CD4-positive, alpha-beta T cell treated with Interferon alpha-2 for 1 hour (primary cell): ENCODE measurements around the gene RMND1.
"Not testable (repeated sequence)": the region's sequence is repeated elsewhere in the genome, so short reads cannot be mapped to it uniquely, and the experiment has no call there.

ENCODE experiments used
- DNase-seq, 2 donors: peaks; one replicate each; pipeline ENCODE4 v3.0.0-alpha.2; 2020 to 2022

Gene RMND1

DNA sequence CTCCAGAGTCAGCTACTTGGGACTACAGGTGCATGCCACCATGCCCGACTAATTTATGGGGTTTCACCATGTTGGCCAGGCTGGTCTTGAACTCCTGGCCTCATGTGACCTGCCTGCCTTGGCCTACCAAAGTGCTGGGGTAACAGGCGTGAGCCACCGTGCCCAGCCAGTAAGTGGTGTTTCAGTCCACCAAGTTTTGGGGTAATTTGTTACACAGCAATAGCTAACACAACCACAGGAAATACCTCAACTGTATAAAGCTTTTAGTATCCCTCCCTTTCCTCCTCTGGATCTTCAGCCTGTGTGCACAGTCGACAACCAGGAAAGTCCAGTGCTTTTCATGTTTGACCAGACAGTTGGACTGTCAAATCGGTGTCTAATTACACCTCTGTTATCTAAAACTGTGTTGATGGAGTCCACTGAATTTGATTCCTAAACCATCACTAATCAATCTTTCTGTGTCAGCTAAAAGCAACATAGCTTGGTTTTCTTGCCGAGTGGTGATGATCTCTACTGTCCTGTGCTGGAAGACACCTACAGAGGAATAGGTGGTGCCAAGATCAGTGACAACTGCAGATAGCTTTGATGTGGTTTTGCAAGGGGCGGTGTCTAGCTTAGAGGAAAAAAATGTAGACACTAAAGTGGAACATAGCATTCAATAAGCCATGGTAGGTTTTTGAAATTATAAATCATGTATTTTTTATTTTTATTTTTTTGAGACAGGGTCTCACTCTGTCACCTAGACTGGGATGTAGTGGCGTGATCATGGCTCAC is 38.4 kb downstream of the RMND1 start:
- DNase-seq: peak; percentile 62 to 83

DNA sequence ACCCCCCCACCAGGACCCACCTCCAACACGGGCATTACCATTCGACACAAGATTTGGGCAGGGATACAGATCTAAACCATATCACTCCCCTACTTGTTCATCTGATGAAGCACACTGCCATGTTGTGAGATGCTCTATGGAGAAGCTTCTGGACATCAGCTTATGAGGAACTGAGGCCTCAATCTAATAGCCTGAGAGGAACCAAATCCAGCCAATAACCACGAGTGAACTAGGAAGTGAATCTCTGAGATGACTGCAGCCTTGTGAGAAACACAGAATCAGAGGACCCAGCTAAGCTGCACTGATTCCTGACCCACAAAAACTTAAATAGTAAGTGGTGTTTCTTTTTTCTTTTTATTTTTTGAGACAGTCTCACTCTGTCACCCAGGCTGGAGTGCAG is 39.0 kb downstream of the RMND1 start:
- no peak for DNase-seq

DNA sequence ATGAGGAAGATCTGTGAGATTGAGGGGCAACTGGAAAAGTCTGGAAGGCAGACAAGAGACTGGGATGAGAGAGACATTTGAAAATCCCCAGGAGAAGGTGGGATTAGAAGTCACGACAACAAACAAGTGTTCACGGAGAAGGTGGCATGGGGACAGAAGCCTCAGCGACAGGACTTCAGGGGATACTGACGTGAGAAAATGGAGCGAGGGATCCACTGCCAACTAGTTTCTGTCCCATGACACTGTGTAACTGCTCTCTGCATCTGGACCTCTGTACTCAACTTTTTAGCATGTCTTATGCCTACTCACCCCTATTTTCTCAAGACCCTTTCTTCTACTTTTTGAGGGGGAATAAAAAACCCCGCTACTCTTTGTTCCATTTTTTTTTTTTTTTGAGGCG is 42.2 kb downstream of the RMND1 start:
- no peak for DNase-seq

DNA sequence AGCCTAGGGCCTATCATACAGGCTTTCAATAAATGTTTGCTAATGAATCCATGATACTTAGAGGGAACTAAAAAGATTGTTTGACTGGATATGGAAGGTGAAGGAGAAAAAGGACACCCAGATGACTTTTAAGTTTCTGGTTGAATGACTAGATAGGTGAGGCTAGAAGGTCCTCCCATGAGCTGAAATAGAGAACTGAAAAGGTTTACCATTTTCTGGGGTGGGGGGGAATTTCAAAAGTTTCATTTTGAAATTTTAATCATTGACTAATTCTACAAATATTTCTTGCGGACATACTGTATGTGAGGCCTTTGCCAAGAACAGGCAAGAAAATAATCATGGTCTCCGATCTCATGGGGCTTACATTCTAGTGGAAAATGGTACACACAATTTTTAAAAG is 42.7 kb downstream of the RMND1 start:
- DNase-seq: no peak

DNA sequence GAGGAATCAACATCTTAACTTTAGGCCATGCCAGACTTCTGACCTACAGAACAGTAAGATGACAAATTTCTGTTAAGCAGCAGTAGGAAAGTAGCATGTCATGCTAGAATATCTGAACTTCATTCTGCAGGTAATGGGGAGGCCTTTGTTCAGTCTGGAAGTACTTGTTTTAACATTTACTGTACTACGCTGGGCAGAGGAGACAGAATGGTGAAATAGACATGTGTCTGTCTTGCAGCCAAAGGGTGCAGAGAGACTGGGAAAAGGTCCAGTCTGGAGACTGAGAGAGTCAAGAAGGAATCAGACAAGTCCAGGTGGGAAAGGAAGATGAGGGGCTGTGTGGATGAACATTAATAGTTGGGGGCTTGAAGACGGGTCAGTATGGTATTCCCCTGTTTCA is 43.1 kb downstream of the RMND1 start:
- no peak for DNase-seq

DNA sequence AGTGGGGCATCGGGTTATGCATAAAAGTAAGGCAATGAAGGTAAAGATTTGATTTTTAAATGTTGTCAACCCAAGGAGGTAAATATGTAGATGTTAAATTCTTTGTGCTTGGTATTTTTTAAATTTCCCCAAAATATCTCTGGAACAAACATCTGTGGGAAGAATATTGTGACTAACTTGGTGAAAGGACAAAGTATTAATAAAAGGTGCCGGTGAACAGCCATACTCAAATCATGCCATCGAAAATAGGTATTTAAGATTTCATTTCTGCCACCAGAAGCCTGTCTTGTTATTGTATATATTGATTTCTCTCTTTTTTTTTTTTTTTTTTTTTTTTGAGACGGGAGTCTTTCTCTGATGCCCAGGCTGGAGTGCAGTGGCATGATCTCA is 48.0 kb downstream of the RMND1 start:
- no peak for DNase-seq

DNA sequence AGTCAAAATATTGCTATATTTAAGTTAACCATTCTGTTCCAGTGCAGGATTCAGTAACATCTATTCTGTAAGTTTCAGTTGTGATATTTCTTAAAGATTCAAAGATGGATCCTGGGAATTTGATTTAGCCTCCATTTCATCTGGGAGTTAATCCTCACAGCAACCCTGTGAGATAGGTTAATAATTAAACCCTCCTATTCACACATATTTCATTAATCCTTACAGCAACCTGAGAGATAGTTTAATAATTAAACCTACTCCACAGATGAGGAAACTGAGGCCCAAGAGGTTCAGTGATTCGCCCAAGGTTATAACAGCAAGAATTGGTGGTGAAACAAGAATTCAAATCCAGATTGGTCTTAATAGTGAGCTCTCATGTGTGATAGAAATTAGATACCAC is 49.7 kb downstream of the RMND1 start:
- no peak for DNase-seq

DNA sequence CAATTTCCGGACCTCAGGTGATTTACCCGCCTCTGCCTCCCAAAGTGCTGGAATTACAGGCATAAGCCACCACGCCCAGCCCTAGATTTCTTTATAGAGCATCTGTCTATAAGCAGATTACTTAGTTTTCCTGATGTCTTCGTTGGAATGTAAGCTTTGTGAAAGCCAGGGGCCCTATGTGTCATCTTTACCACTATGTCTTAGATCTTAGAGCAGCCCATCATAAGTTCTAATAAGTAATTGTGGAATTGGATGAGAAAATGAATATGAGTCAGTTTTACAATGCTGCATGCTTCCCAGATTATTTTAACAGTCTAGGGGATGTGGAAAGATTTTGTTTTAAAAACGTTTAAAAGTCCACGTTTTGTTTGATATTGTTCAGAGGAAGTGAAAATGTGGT is 51.5 kb downstream of the RMND1 start:
- no peak for DNase-seq

DNA sequence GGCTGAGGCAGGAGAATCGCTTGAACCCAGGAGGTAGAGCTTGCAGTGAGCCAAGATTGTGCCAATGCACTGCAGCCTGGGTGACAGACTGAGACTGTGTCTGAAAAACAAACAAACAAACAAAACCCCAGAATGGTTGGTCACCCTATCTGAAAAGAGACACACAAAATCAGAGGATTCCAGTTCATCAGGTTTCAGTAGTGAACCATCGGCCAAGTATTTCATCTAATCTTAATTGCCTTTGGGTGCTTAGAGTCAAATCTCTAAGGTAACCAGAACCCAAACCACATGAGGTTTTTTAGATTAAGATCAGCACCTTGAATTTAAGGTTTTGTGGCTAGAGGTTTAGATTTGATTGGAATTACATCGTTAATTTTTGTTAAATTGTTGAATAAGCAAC is 52.2 kb downstream of the RMND1 start:
- no peak for DNase-seq

DNA sequence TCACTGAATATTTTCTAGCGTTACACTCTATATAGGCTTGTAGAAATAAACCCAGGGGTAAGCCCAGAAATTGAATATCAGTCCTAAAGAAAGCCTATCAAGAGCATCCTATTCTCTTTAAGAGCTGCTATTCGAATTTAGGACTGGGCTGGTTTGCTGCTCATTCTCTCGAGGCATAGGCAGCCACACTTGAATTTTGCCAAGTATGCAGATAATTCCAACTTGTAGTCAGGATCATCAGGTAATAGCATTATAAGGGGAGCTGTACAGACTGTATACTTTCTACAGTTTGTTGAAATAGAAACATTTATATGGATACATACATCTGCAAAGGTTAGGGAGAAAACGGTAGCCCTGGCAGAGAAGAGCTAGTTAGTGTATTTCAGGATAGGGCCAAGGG is 58.5 kb downstream of the RMND1 start:
- DNase-seq: no peak

DNA sequence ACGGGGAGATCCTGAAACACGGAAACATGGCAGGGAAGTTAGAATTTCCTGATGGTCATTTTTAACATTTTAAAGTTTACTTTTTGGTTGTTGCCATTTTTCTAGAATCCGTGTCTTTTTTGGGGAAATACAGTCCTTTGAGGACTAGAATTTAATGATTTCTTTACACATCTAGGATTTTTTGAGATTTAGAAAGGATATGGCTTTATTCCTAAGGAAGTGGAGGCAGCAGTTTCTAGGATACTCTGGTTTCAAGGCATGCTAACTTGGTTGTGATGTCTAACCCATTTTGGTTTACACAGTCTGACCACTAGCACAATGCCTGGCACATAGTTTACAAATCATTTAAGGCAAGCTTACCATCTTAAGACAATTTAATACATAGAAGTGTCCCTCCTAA is 59.5 kb downstream of the RMND1 start:
- DNase-seq: no peak

DNA sequence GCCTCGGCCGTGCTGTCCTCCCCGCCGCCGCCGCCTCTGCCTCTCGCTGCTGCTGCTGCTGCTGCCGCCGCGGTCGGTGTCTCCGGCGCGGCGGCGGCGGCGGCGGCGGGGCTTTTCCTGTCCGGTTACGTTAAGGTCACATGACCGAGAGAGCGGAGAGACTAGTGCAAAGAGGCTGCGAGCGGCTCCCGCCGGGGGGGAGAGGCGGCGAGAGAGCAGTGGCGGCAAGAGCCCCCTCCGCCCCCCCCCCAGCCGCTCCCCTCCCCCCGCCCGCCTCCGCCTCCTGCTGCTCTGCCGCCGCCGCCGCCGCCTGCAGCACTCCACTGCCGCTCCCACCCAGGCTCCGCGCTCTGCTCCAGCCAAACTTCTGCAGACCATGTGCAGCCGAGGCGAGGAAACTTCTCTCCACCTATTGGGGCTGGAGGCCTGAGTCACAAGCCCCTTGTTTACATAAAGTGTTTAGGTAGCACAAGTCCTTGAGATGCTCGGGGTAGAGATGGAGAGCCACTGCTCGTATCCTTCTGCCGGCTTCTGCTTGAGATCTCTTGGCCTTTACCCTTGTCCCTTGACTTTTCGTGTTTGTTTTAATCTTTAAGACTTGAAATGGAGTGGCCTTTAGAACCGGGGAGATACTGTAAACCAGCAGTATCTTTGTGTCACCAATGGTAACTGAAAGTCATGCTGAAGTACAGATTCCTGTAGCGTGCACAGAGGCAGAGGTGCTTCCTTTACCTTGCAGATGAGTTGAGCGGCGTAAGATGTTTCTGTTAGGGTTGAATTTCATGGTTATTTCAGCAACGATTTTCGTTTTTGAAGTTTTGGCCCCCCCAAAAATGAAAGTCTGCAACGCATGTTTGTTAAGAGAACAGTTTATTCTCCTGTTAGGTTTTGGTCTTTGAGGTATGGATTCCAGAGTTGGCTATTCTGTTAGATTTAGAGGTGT is 60.2 kb downstream of the RMND1 start, which contains the start of gene ZBTB2:
ZBTB2 (minus strand) TSS at position 89 of the 943 bp plus-strand sequence. CDS start 17,922 bp downstream, outside the sequence.
- peak; percentile 74 to 84 for DNase-seq

DNA sequence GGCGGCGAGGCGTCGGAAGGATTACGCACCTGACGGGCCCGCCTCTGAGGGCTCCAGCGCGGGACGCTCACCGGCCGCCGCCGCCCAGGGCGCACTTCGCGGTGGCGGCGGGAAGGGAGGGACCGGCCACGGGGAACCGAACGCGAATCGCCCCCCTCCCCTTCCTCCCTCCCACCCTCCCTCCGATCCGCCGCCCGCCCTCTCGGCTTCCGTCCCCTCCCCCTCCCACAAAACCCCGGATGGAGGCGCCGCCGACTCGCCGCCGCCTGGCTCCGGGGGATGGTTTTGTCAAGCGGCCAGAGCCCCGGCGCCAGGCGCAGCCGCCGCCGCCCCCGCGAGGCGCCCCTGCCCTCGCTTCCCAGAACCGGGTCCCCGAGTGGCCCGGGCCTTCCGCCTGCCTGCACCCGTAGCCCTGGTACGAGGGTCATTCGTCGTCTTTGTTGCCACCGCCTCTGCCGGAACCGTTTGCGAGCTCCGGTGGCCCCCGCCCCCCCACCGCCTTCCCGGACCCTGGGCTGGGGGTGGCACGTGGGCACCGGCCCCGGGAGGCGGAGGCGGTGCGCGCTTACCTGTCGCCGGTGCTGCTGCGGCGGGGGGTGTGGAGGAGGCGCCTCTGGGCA is 61.0 kb downstream of the RMND1 start:
- DNase-seq: peak; percentile 77 to 88

DNA sequence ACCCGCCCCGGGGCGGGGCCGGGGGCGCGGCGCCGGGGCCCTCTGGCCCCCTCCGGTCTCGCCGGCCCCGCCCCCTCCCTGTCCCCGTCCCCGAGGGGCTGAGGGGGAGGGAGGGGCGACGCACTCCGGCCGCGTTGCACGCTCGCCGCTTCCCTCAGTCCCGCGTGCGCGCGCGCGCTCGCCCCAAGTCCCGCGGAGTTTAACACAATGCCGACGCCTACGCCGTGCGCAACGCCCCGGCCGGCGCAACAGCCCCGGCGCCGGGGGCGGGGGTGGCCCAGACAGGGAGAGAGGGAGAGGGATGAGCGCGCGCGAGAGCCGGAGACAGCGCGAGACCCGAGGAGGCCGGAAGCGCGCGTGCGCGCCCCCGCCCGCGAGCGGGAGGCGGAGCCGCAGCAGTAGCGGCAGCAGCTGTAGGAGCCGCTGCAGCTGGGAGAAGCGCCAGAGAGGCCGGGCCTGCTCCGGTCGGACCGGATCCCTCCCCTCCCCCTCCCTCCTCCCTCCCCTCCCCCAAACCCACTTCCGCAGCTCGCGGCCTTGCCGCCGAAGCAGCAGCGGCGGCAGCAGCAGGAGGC is 61.6 kb downstream of the RMND1 start:
- peak; percentile 98 for DNase-seq

DNA sequence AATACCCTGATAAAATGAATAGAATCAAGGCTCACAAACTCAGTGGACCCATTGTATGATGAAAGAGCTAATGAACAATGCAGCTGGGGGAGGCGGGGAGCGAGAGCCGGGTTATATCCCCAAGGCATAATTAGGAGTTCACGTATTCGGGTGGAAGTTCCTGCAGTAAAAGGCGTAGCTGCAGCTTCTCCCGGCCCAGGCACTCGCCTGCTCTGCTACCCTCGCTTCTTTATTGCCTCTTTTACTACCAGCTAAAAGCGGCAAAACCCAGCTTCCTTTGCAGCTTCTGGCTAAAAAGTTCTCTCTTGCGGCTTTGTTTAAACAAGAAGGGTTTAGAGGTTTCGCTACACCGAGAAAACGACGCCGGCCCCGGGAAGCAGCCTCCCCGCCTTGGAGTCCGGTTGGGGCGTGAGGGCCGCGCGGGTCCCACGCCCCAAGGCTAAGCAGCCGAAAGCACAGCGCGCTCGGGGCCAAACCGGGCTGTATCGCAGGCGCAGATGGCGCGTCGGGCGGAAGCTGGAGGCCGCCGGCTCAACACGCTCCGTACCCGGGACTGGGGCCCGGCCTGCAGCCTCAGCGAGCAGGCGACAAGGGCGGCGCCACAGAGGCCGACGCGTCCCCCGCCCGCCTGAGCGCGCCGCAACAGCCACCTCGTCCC is 62.2 kb downstream of the RMND1 start:
- no peak for DNase-seq

DNA sequence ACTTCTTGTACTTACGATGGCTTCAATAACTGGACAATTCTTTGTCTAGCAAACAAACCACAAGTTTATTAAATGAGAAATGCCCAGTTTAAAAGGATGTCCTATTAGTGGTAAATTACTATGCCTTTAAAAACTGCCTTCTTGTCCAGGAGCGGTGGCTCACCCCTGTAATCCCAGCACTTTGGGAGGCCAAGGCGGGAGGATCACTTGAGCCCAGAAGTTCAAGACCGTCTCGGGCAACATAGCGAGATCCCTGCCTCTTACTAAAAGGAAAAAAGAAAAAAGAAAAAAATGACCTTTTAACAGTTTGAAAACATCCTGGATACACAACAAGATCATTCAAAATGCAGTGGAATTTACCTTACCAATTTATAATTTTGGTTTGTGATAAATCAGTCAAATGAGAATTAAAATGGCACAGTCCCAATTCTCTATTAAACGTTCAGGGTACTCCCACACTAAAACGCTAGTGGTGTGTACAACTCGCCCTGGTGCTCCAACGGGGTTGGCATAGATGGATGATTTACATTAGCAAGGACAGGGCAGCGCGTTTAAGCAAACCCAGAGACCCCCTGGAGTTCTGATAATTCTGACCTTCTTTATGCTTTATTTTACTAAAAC is 62.8 kb downstream of the RMND1 start:
- peak in 1 of 2 donors; percentile 36 for DNase-seq

DNA sequence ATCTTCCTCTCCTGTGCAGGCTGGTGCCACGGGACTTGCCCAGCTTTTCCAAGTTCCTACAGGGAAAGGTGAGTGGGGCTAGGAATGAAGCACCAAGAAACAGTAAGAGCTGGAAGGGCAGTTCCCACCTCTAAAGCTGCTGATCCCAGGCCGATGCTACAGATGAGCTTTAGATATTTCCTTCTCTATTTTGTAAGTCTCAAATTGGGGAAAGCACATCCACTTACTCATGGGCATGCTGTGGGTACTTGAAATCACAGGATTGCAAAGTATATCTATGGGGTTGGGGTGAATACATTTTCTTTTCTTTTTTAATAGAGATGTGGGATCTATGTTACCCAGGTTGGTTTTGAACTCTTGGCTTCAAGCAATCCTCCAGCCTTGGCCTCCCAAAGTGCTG is 63.7 kb downstream of the RMND1 start:
- no peak for DNase-seq

DNA sequence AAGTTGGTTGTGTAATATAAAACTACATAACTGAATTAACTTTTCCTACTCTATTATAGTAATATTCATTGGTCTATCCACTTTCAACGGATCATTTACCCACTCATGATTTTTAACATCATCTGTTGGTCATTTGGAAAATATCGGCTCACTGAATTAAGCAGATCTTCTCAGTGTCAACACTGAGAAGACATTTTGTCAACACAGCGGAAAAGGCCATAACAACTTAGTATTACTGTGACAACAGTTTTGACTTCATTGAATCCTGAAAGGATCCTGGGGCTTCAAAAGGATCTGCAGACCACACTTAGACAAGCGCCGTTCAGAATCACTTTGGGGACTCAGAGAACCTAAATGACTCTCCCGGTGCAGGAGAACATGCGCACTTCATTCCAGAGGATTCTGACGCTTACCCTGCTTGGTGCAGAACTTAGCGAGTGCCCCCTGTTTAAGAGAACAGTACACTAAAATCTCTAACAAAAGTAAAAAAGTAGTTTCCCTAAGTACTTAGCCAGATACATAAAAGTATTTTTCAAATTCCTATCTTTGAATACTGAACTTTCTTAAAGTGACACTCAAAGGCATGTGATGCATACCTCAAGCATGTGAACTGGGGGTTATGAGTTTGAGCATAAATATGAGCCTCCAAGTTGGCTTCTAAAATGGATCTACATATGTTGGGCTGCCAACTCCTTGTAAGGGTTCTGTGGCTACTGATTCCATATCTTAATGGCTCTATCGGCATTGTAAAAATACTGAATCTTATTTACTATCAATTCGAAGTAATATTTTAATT is 64.6 kb downstream of the RMND1 start:
- no peak for DNase-seq

DNA sequence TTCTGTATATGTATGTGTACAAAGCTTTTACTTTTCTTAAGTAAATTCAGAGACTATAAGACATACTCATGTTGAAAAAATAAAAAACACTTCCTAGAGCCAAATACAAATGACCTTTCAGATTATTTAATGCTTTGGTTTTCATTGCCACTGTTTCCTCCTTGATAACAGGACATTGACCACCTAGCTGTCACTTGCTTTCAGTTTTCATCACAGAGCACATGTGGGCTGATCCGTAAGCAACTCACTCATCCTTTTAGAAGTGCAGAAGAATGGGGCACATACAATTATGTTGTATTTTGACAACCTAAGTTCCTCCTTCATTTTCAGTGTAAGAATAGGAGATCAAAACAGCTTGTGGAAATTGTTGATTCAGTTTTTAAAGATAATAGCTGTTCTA is 66.7 kb downstream of the RMND1 start:
- DNase-seq: peak in 1 of 2 donors; percentile 46

DNA sequence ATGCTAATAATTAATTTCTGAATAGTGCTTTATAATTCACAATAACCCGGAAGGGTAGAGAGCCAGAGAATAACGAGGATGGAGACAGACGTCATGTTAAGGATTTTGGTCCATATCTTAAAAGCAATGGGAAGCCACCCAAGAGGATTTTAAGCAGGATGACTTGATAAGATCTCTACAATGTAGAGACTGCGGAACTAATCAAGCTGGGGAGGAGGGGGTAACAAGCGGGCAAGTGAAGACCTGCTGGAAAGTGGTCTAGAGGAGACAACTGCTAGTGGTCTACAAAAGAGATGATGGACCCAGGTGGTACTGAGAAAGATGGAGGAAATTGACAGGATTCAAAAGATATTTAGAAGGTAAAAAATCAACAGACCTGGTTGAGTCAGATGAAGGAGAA is 67.8 kb downstream of the RMND1 start:
- no peak for DNase-seq

DNA sequence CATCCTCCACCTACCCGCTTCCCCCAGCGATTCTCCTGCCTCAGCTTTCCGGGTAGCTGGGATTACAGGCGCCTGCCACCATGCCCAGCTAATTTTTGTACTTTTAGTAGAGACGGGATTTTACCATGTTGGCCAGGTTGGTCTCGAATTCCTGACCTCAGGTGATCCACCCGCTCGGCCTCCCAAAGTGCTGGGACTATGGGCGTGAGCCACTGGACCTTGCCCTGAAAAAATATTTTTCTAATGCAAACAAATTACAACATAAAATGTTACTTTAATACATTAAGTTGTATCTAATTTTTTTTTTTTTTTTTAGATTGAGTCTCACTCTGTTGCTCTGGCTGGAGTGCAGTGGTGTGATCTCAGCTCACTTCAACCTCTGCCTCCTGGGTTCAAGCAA is 69.3 kb downstream of the RMND1 start:
- DNase-seq: not testable (repeated sequence)
